Keratinocyte (primary cell): ENCODE data around the gene KCNG2. TPM values are rescaled to one million over a fixed set of nuclear protein-coding genes. Genes with fewer than 3 reads are reported as not detected.

Experiments used
- DNase-seq: peaks from one replicate; pipeline ENCODE4 v3.0.0-alpha.2; 2011; ENCODE audit warnings: low read depth, missing footprints, low spot score
- FAIRE-seq: peaks from 2 replicates; lab custom pipeline; 2011; peaks lifted over from hg19 to GRCh38; lab: Jason Lieb, UNC
- H2AFZ ChIP-seq: 2 replicates; pipeline ENCODE4 v1.6.0; 2012; ENCODE audit warnings: low read length, control low read depth, inconsistent platforms; ENCODE audit not compliant: control insufficient read depth
- H3K27ac ChIP-seq: 2 replicates; pipeline ENCODE4 v1.5.1; 2011; ENCODE audit warnings: low read length; ENCODE audit not compliant: control insufficient read depth, insufficient read depth
- H3K27me3 ChIP-seq: 3 replicates; pipeline ENCODE4 v1.6.0; 2011; ENCODE audit warnings: low read length; ENCODE audit not compliant: control insufficient read depth, insufficient read depth; ENCODE audit errors: extremely low read depth
- H3K36me3 ChIP-seq, 2 experiments: 2 replicates in 1 of 2; 3 replicates in 1 of 2; pipeline ENCODE4 v1.5.1; 2011; ENCODE audit warnings: low read length in 2 of 2, mild to moderate bottlenecking in 1 of 2; ENCODE audit not compliant: control insufficient read depth in 2 of 2, insufficient read depth in 2 of 2; ENCODE audit errors: extremely low read depth in 1 of 2
- H3K4me1 ChIP-seq: 3 replicates; pipeline ENCODE4 v1.5.1; 2011; ENCODE audit warnings: low read length; ENCODE audit not compliant: control insufficient read depth, insufficient read depth; ENCODE audit errors: extremely low read depth
- H3K4me2 ChIP-seq: 3 replicates; pipeline ENCODE4 v1.6.0; 2011; ENCODE audit warnings: low read depth, low read length; ENCODE audit not compliant: control insufficient read depth, insufficient read depth; ENCODE audit errors: extremely low read depth
- H3K4me3 ChIP-seq, 3 experiments: fragments of 200-600 bp in 1 of 3; sonication (generic) in 1 of 3; 2 replicates in 2 of 3; 3 replicates in 1 of 3; pipeline ENCODE4 v1.5.1; 2011 to 2016; ENCODE audit warnings: low read length in 3 of 3, mild to moderate bottlenecking in 3 of 3, control low read depth in 2 of 3, inconsistent platforms in 1 of 3, low read depth in 1 of 3, mixed read lengths in 1 of 3, mixed run types in 1 of 3, moderate library complexity in 1 of 3; ENCODE audit not compliant: control insufficient read depth in 2 of 3, insufficient read depth in 2 of 3; ENCODE audit errors: extremely low read depth in 1 of 3
- H3K79me2 ChIP-seq: 2 replicates; pipeline ENCODE4 v1.6.0; 2012; ENCODE audit warnings: low read length; ENCODE audit not compliant: control insufficient read depth, insufficient read depth
- H3K9ac ChIP-seq: 3 replicates; pipeline ENCODE4 v1.6.0; 2011; ENCODE audit warnings: low read length; ENCODE audit not compliant: control insufficient read depth, insufficient read depth; ENCODE audit errors: extremely low read depth
- H3K9me1 ChIP-seq: 3 replicates; pipeline ENCODE4 v1.6.0; 2011; ENCODE audit warnings: low read length; ENCODE audit not compliant: control insufficient read depth, insufficient read depth; ENCODE audit errors: extremely low read depth
- H3K9me3 ChIP-seq: 2 replicates; pipeline ENCODE4 v1.5.1; 2012; ENCODE audit warnings: low read depth, low read length; ENCODE audit not compliant: control insufficient read depth
- H4K20me1 ChIP-seq: 3 replicates; pipeline ENCODE4 v1.6.0; 2011; ENCODE audit warnings: low read length; ENCODE audit not compliant: control insufficient read depth, insufficient read depth; ENCODE audit errors: extremely low read depth
- CTCF ChIP-seq, 3 experiments: IDR thresholded peaks in 1 of 3; conservative IDR thresholded peaks in 1 of 3; optimal IDR thresholded peaks in 1 of 3; 2 replicates in 2 of 3; 3 replicates in 1 of 3; pipeline versions ENCODE3 to v1.5.1; 2011; ENCODE audit warnings: low read length in 3 of 3, mild to moderate bottlenecking in 3 of 3, moderate library complexity in 2 of 3, control low read depth in 1 of 3, inconsistent platforms in 1 of 3; ENCODE audit not compliant: insufficient read depth in 2 of 3; ENCODE audit errors: extremely low read depth in 1 of 3
- EZH2 ChIP-seq: IDR thresholded peaks from one replicate; pipeline ENCODE4 v1.6.1; 2012; ENCODE audit warnings: inconsistent platforms, mild to moderate bottlenecking, low read length, moderate library complexity
- dilution Hi-C: fragments of 300-500 bp; cut with MboI; formaldehyde crosslinking; loops from one replicate; pipeline ENCODE4 v1.7.0; 2020; ENCODE audit warnings: low sequenced_read_pairs; ENCODE audit not compliant: extremely low pct_ligation_motif_present
- polyA plus RNA-seq, 5 experiments: library from polyadenylated mRNA; depleted of rRNA in 3 of 5; stranded (reverse) in 3 of 5; stranded (forward) in 1 of 5; unstranded in 1 of 5; fragments of >200 nt; gene quantifications; 1 replicate in 1 of 5; 2 replicates in 3 of 5; 3 replicates in 1 of 5; pipeline versions ENCODE4 v1.2.1 to v1.2.3, GENCODE V29; 2011 to 2012; ENCODE audit warnings: missing spikeins in 2 of 5, low read depth in 1 of 5, low replicate concordance in 1 of 5

Gene KCNG2
- polyA plus RNA-seq, 1 donor (not counting 4 experiments of a cell fraction or from before 2014, with no cell fraction given), result not detected

- TF ChIP-seq CTCF (optimal IDR thresholded peaks at IDR 0.05 in 1 of 3, IDR thresholded peaks at IDR 0.05 in 1 of 3, conservative IDR thresholded peaks at IDR 0.05 in 1 of 3; ENCODE audit: extremely low read depth in 1 of 3, insufficient read depth in 2 of 3, low read length in 3 of 3) (no peak), EZH2 (no peak)
- dilution Hi-C loops, result no loop called here
These were observed 72.0 kb downstream of the KCNG2 start for GRCh38 chr18:79869591-79870300.

GRCh38 chr18:79870301-79871025 lies 72.7 kb downstream of the KCNG2 start:
- Histone ChIP-seq H4K20me1 (no peaks in the 10 kb centered on the region), H3K36me3 (no peaks in the 10 kb centered on the region), H3K27ac (no peak overlapping the region), H3K4me3 (no peak overlapping the region), H2AFZ (no peak overlapping the region), H3K27me3 (peaks cover 17% of the 10 kb centered on the region), H3K9me1 (no peaks in the 10 kb centered on the region), H3K4me2 (no peak overlapping the region), H3K79me2 (no peaks in the 10 kb centered on the region), H3K9me3 (no peaks in the 10 kb centered on the region), H3K4me1 (no peaks in the 10 kb centered on the region), H3K9ac (no peak overlapping the region)
- FAIRE-seq (no peak), DNase-seq (no peak)
- TF ChIP-seq CTCF (optimal IDR thresholded peaks at IDR 0.05 in 1 of 3, IDR thresholded peaks at IDR 0.05 in 1 of 3, conservative IDR thresholded peaks at IDR 0.05 in 1 of 3; ENCODE audit: extremely low read depth in 1 of 3, insufficient read depth in 2 of 3, low read length in 3 of 3) (no peak), EZH2 (no peak)
- dilution Hi-C loops, result no loop called here

More at GRCh38 chr18:79869591-79870300, 72.0 kb downstream of the KCNG2 start:
- no peak overlapping the region for H3K9ac ChIP-seq
- H3K4me3 ChIP-seq, result no peak overlapping the region
- no peaks in the 10 kb centered on the region for H3K79me2 ChIP-seq
- FAIRE-seq, result no peak
- no peaks in the 10 kb centered on the region for H3K9me3 ChIP-seq
- DNase-seq, result no peak
- H3K36me3 ChIP-seq, result no peaks in the 10 kb centered on the region
- no peaks in the 10 kb centered on the region for H3K9me1 ChIP-seq
- H4K20me1 ChIP-seq, result no peaks in the 10 kb centered on the region
- no peak overlapping the region for H2AFZ ChIP-seq
- H3K4me2 ChIP-seq, result no peak overlapping the region
- no peaks in the 10 kb centered on the region for H3K4me1 ChIP-seq
- no peak overlapping the region for H3K27ac ChIP-seq
- peaks cover 9% of the 10 kb centered on the region for H3K27me3 ChIP-seq
